ENCODE results near the gene KISS1.

Gene KISS1

GRCh38 chr1:204217648-204218000 lies 21.3 kb upstream of the KISS1 start:
- DNase-seq, result no peak

- DNase-seq, result no peak
These were observed 20.8 kb upstream of the KISS1 start for GRCh38 chr1:204216880-204217647.

GRCh38 chr1:204216236-204216635 lies 19.9 kb upstream of the KISS1 start:
- DNase-seq, result no peak

- DNase-seq, result peak; percentile 61
These were observed 17.7 kb upstream of the KISS1 start, which contains the start of gene GOLT1A for GRCh38 chr1:204213668-204214662. Gene GOLT1A, minus strand, starts transcription at chr1:204213988. Its CDS starts 82 bp downstream, at chr1:204213906.

- DNase-seq, result no peak
These were observed 16.4 kb upstream of the KISS1 start for GRCh38 chr1:204212715-204213114.

GRCh38 chr1:204211046-204211445 lies 14.8 kb upstream of the KISS1 start:
- DNase-seq, result no peak

GRCh38 chr1:204207136-204207616 lies 10.9 kb upstream of the KISS1 start:
- peak; percentile 56 for DNase-seq

GRCh38 chr1:204206121-204206520 lies 9.8 kb upstream of the KISS1 start:
- DNase-seq, result no peak

- DNase-seq, result no peak
These were observed 9.2 kb upstream of the KISS1 start for GRCh38 chr1:204205486-204205885.

GRCh38 chr1:204204944-204205343 lies 8.7 kb upstream of the KISS1 start:
- no peak for DNase-seq

- DNase-seq, result no peak
These were observed 7.0 kb upstream of the KISS1 start for GRCh38 chr1:204203206-204203767.

GRCh38 chr1:204202481-204202880 lies 6.2 kb upstream of the KISS1 start:
- no peak for DNase-seq

- DNase-seq, result no peak
These were observed 5.2 kb upstream of the KISS1 start for GRCh38 chr1:204201348-204202040.

GRCh38 chr1:204199579-204199978 lies 3.3 kb upstream of the KISS1 start:
- DNase-seq, result no peak

GRCh38 chr1:204198348-204199340 lies 2.4 kb upstream of the KISS1 start:
- DNase-seq, result peak; percentile 70

- DNase-seq, result no peak
These were observed 777 bp upstream of the KISS1 start for GRCh38 chr1:204197068-204197467.

- DNase-seq, result no peak
These were observed 1.5 kb downstream of the KISS1 start for GRCh38 chr1:204194771-204195170.

GRCh38 chr1:204194080-204194479 lies 2.2 kb downstream of the KISS1 start:
- no peak for DNase-seq

- DNase-seq, result no peak
These were observed 3.5 kb downstream of the KISS1 start for GRCh38 chr1:204192589-204193352.

GRCh38 chr1:204192046-204192445 lies 4.2 kb downstream of the KISS1 start:
- peak; percentile 40 for DNase-seq

GRCh38 chr1:204191456-204191855 lies 4.8 kb downstream of the KISS1 start:
- peak; percentile 75 for DNase-seq

Measured in NCI-H1092 (cell line).